Mesothelial cell of epicardium (in vitro differentiated cells): Measurements from ENCODE around the gene KAZN. TPM values are rescaled to one million over a fixed set of nuclear protein-coding genes. Genes with fewer than 3 reads are reported as not detected.
A peak's percentile ranks its signal among the peaks of the same experiment; 100 is the strongest.

Experiments
- DNase-seq, 2 experiments: peaks; one replicate each; pipeline ENCODE4 v3.0.0; 2021; ENCODE audit warnings: low spot score in 2 of 2; ENCODE audit not compliant: unreplicated experiment in 2 of 2
- H3K27ac Mint-ChIP-seq: 2 replicates; pipeline ENCODE4 v1.8.0; 2021; ENCODE audit warnings: mixed read lengths
- H3K27me3 Mint-ChIP-seq: 2 replicates; pipeline ENCODE4 v1.8.0; 2021; ENCODE audit warnings: low read depth, mixed read lengths
- H3K36me3 Mint-ChIP-seq: 2 replicates; pipeline ENCODE4 v1.8.0; 2021; ENCODE audit warnings: mixed read lengths
- H3K4me1 Mint-ChIP-seq: 2 replicates; pipeline ENCODE4 v1.8.0; 2021; ENCODE audit warnings: mixed read lengths
- H3K4me3 Mint-ChIP-seq: 2 replicates; pipeline ENCODE4 v1.8.0; 2021; ENCODE audit warnings: mild to moderate bottlenecking, moderate library complexity, mixed read lengths
- H3K9me3 Mint-ChIP-seq: 2 replicates; pipeline ENCODE4 v1.8.0; 2021; ENCODE audit warnings: mixed read lengths
- CTCF ChIP-seq: fragments of 200-600 bp; sonication (generic); IDR thresholded peaks from one replicate; pipeline ENCODE4 v1.5.0; 2021; ENCODE audit warnings: antibody characterized with exemption; ENCODE audit not compliant: unreplicated experiment
- total RNA-seq: library from RNA; stranded (reverse); gene quantifications from 3 replicates; pipeline ENCODE4 v1.2.1, GENCODE V29; 2021

KAZN gene
- total RNA-seq, 1 donor from 2014 or later = 38.4 TPM

GRCh38 chr1:14600405-14601112, 2.1 kb downstream of the KAZN start:
- Mint-ChIP-seq H3K27me3 (no peaks in the 10 kb centered on the region), H3K4me3 (peak overlapping the region; percentile 86), H3K4me1 (peaks cover 50% of the 10 kb centered on the region), H3K27ac (peak overlapping the region; percentile 34), H3K36me3 (no peaks in the 10 kb centered on the region), H3K9me3 (no peaks in the 10 kb centered on the region)
- TF ChIP-seq CTCF = no peak
- DNase-seq = no peak

DNA sequence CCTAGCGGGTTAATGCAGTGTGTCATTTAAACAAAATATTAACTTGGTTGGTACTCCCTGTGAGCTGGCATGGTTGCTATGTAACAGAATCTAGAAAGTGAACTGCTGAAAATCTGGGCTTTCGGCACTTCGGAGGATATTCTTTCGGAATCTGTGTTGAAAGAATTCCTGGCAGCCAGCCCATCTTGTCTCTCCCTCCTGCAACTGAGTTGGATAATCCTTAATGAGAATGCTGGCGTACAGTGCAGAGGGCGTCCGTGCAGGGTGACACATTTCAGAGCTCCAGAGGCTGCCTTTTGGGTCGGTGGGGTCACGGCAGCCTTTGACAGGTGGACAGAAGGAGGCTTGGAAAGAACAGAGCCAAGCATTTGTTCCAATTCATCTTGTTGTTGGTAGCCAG, 3.7 kb downstream of the KAZN start:
- Mint-ChIP-seq H3K9me3 (no peaks in the 10 kb centered on the region), H3K36me3 (no peaks in the 10 kb centered on the region), H3K4me3 (peak overlapping the region; percentile 48), H3K27ac (peak overlapping the region; percentile 58), H3K27me3 (no peaks in the 10 kb centered on the region), H3K4me1 (peaks cover 44% of the 10 kb centered on the region)
- no peak for TF ChIP-seq CTCF
- peak; percentile 60 to 62 for DNase-seq

- TF ChIP-seq CTCF = no peak
- H3K9me3 Mint-ChIP-seq = no peaks in the 10 kb centered on the region
- no peak overlapping the region for H3K4me3 Mint-ChIP-seq
- H3K27ac Mint-ChIP-seq = no peak overlapping the region
- DNase-seq = no peak
- peaks cover 2% of the 10 kb centered on the region for H3K36me3 Mint-ChIP-seq
- H3K27me3 Mint-ChIP-seq = no peaks in the 10 kb centered on the region
- H3K4me1 Mint-ChIP-seq = peaks cover 38% of the 10 kb centered on the region
Observed at GRCh38 chr1:14603645-14604044, 5.2 kb downstream of the KAZN start.

GRCh38 chr1:14604414-14604813, 5.9 kb downstream of the KAZN start:
- Mint-ChIP-seq H3K36me3 (peaks cover 2% of the 10 kb centered on the region), H3K9me3 (no peaks in the 10 kb centered on the region), H3K4me1 (peaks cover 38% of the 10 kb centered on the region), H3K27me3 (no peaks in the 10 kb centered on the region), H3K27ac (no peak overlapping the region), H3K4me3 (no peak overlapping the region)
- no peak for TF ChIP-seq CTCF
- no peak for DNase-seq

GRCh38 chr1:14605945-14606344, 7.5 kb downstream of the KAZN start:
- no peaks in the 10 kb centered on the region for H3K9me3 Mint-ChIP-seq

More at GRCh38 chr1:14605945-14606344, 7.5 kb downstream of the KAZN start:
- H3K4me1 Mint-ChIP-seq = peaks cover 23% of the 10 kb centered on the region
- peaks cover 2% of the 10 kb centered on the region for H3K36me3 Mint-ChIP-seq
- no peak overlapping the region for H3K27ac Mint-ChIP-seq
- no peak overlapping the region for H3K4me3 Mint-ChIP-seq
- DNase-seq = no peak
- H3K27me3 Mint-ChIP-seq = no peaks in the 10 kb centered on the region
- TF ChIP-seq CTCF = no peak
